NCI-H1105 treated with DMSO at 0.1 percent for 48 hours (cell line): ENCODE data around the gene PRKG1.
"Not testable (repeated sequence)": the region's sequence is repeated elsewhere in the genome, so short reads cannot be mapped to it uniquely, and the experiment has no call there.

Experiments
- DNase-seq: peaks from one replicate; lab custom pipeline; 2025; lab: John Stamatoyannopoulos, UW

The PRKG1 gene

GRCh38 chr10:51321980-51322379, 247.7 kb downstream of the PRKG1 start:
- DNase-seq = no peak

GRCh38 chr10:51325649-51326048, 251.4 kb downstream of the PRKG1 start:
- no peak for DNase-seq

GRCh38 chr10:51326174-51326573, 251.9 kb downstream of the PRKG1 start:
- no peak for DNase-seq

- DNase-seq = no peak
Measured at GRCh38 chr10:51327432-51327831, 253.1 kb downstream of the PRKG1 start.

- no peak for DNase-seq
Measured at GRCh38 chr10:51340366-51340765, 266.1 kb downstream of the PRKG1 start.

GRCh38 chr10:51340845-51341610, 266.7 kb downstream of the PRKG1 start:
- DNase-seq = no peak

GRCh38 chr10:51341745-51342144, 267.5 kb downstream of the PRKG1 start:
- not testable (repeated sequence) for DNase-seq

- no peak for DNase-seq
Measured at GRCh38 chr10:51342381-51342780, 268.1 kb downstream of the PRKG1 start.

GRCh38 chr10:51343391-51343790, 269.1 kb downstream of the PRKG1 start:
- no peak for DNase-seq

GRCh38 chr10:51344371-51344770, 270.1 kb downstream of the PRKG1 start:
- no peak for DNase-seq

- no peak for DNase-seq
Measured at GRCh38 chr10:51348622-51349021, 274.3 kb downstream of the PRKG1 start.

- no peak for DNase-seq
Measured at GRCh38 chr10:51357170-51357569, 282.9 kb downstream of the PRKG1 start.

GRCh38 chr10:51358227-51358626, 283.9 kb downstream of the PRKG1 start:
- DNase-seq = no peak

- no peak for DNase-seq
Measured at GRCh38 chr10:51363415-51363814, 289.1 kb downstream of the PRKG1 start.

GRCh38 chr10:51364674-51365073, 290.4 kb downstream of the PRKG1 start:
- DNase-seq = no peak

GRCh38 chr10:51366044-51366443, 291.8 kb downstream of the PRKG1 start:
- DNase-seq = no peak

- no peak for DNase-seq
Measured at GRCh38 chr10:51367127-51367526, 292.8 kb downstream of the PRKG1 start.

- DNase-seq = no peak
Measured at GRCh38 chr10:51367694-51368093, 293.4 kb downstream of the PRKG1 start.

GRCh38 chr10:51368943-51369342, 294.7 kb downstream of the PRKG1 start:
- DNase-seq = no peak

- no peak for DNase-seq
Measured at GRCh38 chr10:51369903-51370302, 295.6 kb downstream of the PRKG1 start.

- DNase-seq = no peak
Measured at GRCh38 chr10:51371743-51372142, 297.5 kb downstream of the PRKG1 start.

GRCh38 chr10:51375790-51376189, 301.5 kb downstream of the PRKG1 start:
- DNase-seq = no peak

- DNase-seq = no peak
Measured at GRCh38 chr10:51377070-51377931, 303.0 kb downstream of the PRKG1 start.
